Measurements from ENCODE around the gene SPPL3. TPM values are rescaled to one million over a fixed set of nuclear protein-coding genes. Genes with fewer than 3 reads are reported as not detected.

Gene SPPL3
- total RNA-seq, 1 experiment from 2014 or later, result 7.4 TPM

- in situ Hi-C loops (cut with HindIII; ENCODE audit: low pct_unique_long_range_greater_than_20kb, low sequenced_read_pairs), result no loop called here
- DNase-seq (ENCODE audit: low read depth), result no peak
These were observed 129.8 kb downstream of the SPPL3 start for GRCh38 chr12:120774169-120774916.

GRCh38 chr12:120771097-120771496 is 133.1 kb downstream of the SPPL3 start:
- no peak for DNase-seq (ENCODE audit: low read depth)

GRCh38 chr12:120767071-120768024 is 136.8 kb downstream of the SPPL3 start:
- in situ Hi-C loops (cut with HindIII; ENCODE audit: low pct_unique_long_range_greater_than_20kb, low sequenced_read_pairs), result no loop called here
- no peak for DNase-seq (ENCODE audit: low read depth)

More at GRCh38 chr12:120771097-120771496, 133.1 kb downstream of the SPPL3 start:
- in situ Hi-C loops (cut with HindIII; ENCODE audit: low pct_unique_long_range_greater_than_20kb, low sequenced_read_pairs), result no loop called here

- in situ Hi-C loops (cut with HindIII; ENCODE audit: low pct_unique_long_range_greater_than_20kb, low sequenced_read_pairs), result no loop called here
- DNase-seq (ENCODE audit: low read depth), result no peak
These were observed 137.6 kb downstream of the SPPL3 start for GRCh38 chr12:120766566-120766965.

- in situ Hi-C loops (cut with HindIII; ENCODE audit: low pct_unique_long_range_greater_than_20kb, low sequenced_read_pairs), result no loop called here
- no peak for DNase-seq (ENCODE audit: low read depth)
These were observed 139.3 kb downstream of the SPPL3 start for GRCh38 chr12:120764816-120765215.

- DNase-seq (ENCODE audit: low read depth), result no peak
- in situ Hi-C loops (cut with HindIII; ENCODE audit: low pct_unique_long_range_greater_than_20kb, low sequenced_read_pairs), result no loop called here
These were observed 140.9 kb downstream of the SPPL3 start for GRCh38 chr12:120763250-120763649.

- no peak for DNase-seq (ENCODE audit: low read depth)
- in situ Hi-C loops (cut with HindIII; ENCODE audit: low pct_unique_long_range_greater_than_20kb, low sequenced_read_pairs), result no loop called here
These were observed 142.1 kb downstream of the SPPL3 start for GRCh38 chr12:120762086-120762485.

- in situ Hi-C loops (cut with HindIII; ENCODE audit: low pct_unique_long_range_greater_than_20kb, low sequenced_read_pairs), result no loop called here
- no peak for DNase-seq (ENCODE audit: low read depth)
These were observed 142.6 kb downstream of the SPPL3 start for GRCh38 chr12:120761519-120761934.

- in situ Hi-C loops (cut with HindIII; ENCODE audit: low pct_unique_long_range_greater_than_20kb, low sequenced_read_pairs), result no loop called here
- no peak for DNase-seq (ENCODE audit: low read depth)
These were observed 143.6 kb downstream of the SPPL3 start for GRCh38 chr12:120760349-120761254.

GRCh38 chr12:120759591-120760348 is 144.4 kb downstream of the SPPL3 start:
- in situ Hi-C loops (cut with HindIII; ENCODE audit: low pct_unique_long_range_greater_than_20kb, low sequenced_read_pairs), result no loop called here
- no peak for DNase-seq (ENCODE audit: low read depth)

- in situ Hi-C loops (cut with HindIII; ENCODE audit: low pct_unique_long_range_greater_than_20kb, low sequenced_read_pairs), result no loop called here
- no peak for DNase-seq (ENCODE audit: low read depth)
These were observed 145.2 kb downstream of the SPPL3 start for GRCh38 chr12:120758798-120759590.

GRCh38 chr12:120757949-120758348 is 146.2 kb downstream of the SPPL3 start:
- in situ Hi-C loops (cut with HindIII; ENCODE audit: low pct_unique_long_range_greater_than_20kb, low sequenced_read_pairs), result no loop called here
- DNase-seq (ENCODE audit: low read depth), result no peak

- DNase-seq (ENCODE audit: low read depth), result no peak
- in situ Hi-C loops (cut with HindIII; ENCODE audit: low pct_unique_long_range_greater_than_20kb, low sequenced_read_pairs), result no loop called here
These were observed 146.9 kb downstream of the SPPL3 start for GRCh38 chr12:120757226-120757742.

GRCh38 chr12:120755269-120755668 is 148.9 kb downstream of the SPPL3 start:
- in situ Hi-C loops (cut with HindIII; ENCODE audit: low pct_unique_long_range_greater_than_20kb, low sequenced_read_pairs), result no loop called here
- no peak for DNase-seq (ENCODE audit: low read depth)

- DNase-seq (ENCODE audit: low read depth), result no peak
- in situ Hi-C loops (cut with HindIII; ENCODE audit: low pct_unique_long_range_greater_than_20kb, low sequenced_read_pairs), result no loop called here
These were observed 149.4 kb downstream of the SPPL3 start for GRCh38 chr12:120754792-120755191.

GRCh38 chr12:120751389-120751788 is 152.8 kb downstream of the SPPL3 start:
- DNase-seq (ENCODE audit: low read depth), result no peak
- in situ Hi-C loops (cut with HindIII; ENCODE audit: low pct_unique_long_range_greater_than_20kb, low sequenced_read_pairs), result no loop called here

- DNase-seq (ENCODE audit: low read depth), result no peak
- in situ Hi-C loops (cut with HindIII; ENCODE audit: low pct_unique_long_range_greater_than_20kb, low sequenced_read_pairs), result no loop called here
These were observed 153.4 kb downstream of the SPPL3 start for GRCh38 chr12:120750806-120751205.
